Keratinocyte (primary cell): ENCODE results near the gene SPECC1L. TPM values are rescaled to one million over a fixed set of nuclear protein-coding genes. Genes with fewer than 3 reads are reported as not detected.

Source experiments
- DNase-seq: peaks from one replicate; pipeline ENCODE4 v3.0.0-alpha.2; 2011; ENCODE audit warnings: low read depth, missing footprints, low spot score
- FAIRE-seq: peaks from 2 replicates; lab custom pipeline; 2011; peaks lifted over from hg19 to GRCh38; lab: Jason Lieb, UNC
- H2AFZ ChIP-seq: 2 replicates; pipeline ENCODE4 v1.6.0; 2012; ENCODE audit warnings: low read length, control low read depth, inconsistent platforms; ENCODE audit not compliant: control insufficient read depth
- H3K27ac ChIP-seq: 2 replicates; pipeline ENCODE4 v1.5.1; 2011; ENCODE audit warnings: low read length; ENCODE audit not compliant: control insufficient read depth, insufficient read depth
- H3K27me3 ChIP-seq: 3 replicates; pipeline ENCODE4 v1.6.0; 2011; ENCODE audit warnings: low read length; ENCODE audit not compliant: control insufficient read depth, insufficient read depth; ENCODE audit errors: extremely low read depth
- H3K36me3 ChIP-seq, 2 experiments: 2 replicates in 1 of 2; 3 replicates in 1 of 2; pipeline ENCODE4 v1.5.1; 2011; ENCODE audit warnings: low read length in 2 of 2, mild to moderate bottlenecking in 1 of 2; ENCODE audit not compliant: control insufficient read depth in 2 of 2, insufficient read depth in 2 of 2; ENCODE audit errors: extremely low read depth in 1 of 2
- H3K4me1 ChIP-seq: 3 replicates; pipeline ENCODE4 v1.5.1; 2011; ENCODE audit warnings: low read length; ENCODE audit not compliant: control insufficient read depth, insufficient read depth; ENCODE audit errors: extremely low read depth
- H3K4me2 ChIP-seq: 3 replicates; pipeline ENCODE4 v1.6.0; 2011; ENCODE audit warnings: low read depth, low read length; ENCODE audit not compliant: control insufficient read depth, insufficient read depth; ENCODE audit errors: extremely low read depth
- H3K4me3 ChIP-seq, 3 experiments: fragments of 200-600 bp in 1 of 3; sonication (generic) in 1 of 3; 2 replicates in 2 of 3; 3 replicates in 1 of 3; pipeline ENCODE4 v1.5.1; 2011 to 2016; ENCODE audit warnings: low read length in 3 of 3, mild to moderate bottlenecking in 3 of 3, control low read depth in 2 of 3, inconsistent platforms in 1 of 3, low read depth in 1 of 3, mixed read lengths in 1 of 3, mixed run types in 1 of 3, moderate library complexity in 1 of 3; ENCODE audit not compliant: control insufficient read depth in 2 of 3, insufficient read depth in 2 of 3; ENCODE audit errors: extremely low read depth in 1 of 3
- H3K79me2 ChIP-seq: 2 replicates; pipeline ENCODE4 v1.6.0; 2012; ENCODE audit warnings: low read length; ENCODE audit not compliant: control insufficient read depth, insufficient read depth
- H3K9ac ChIP-seq: 3 replicates; pipeline ENCODE4 v1.6.0; 2011; ENCODE audit warnings: low read length; ENCODE audit not compliant: control insufficient read depth, insufficient read depth; ENCODE audit errors: extremely low read depth
- H3K9me1 ChIP-seq: 3 replicates; pipeline ENCODE4 v1.6.0; 2011; ENCODE audit warnings: low read length; ENCODE audit not compliant: control insufficient read depth, insufficient read depth; ENCODE audit errors: extremely low read depth
- H3K9me3 ChIP-seq: 2 replicates; pipeline ENCODE4 v1.5.1; 2012; ENCODE audit warnings: low read depth, low read length; ENCODE audit not compliant: control insufficient read depth
- H4K20me1 ChIP-seq: 3 replicates; pipeline ENCODE4 v1.6.0; 2011; ENCODE audit warnings: low read length; ENCODE audit not compliant: control insufficient read depth, insufficient read depth; ENCODE audit errors: extremely low read depth
- CTCF ChIP-seq, 3 experiments: IDR thresholded peaks in 1 of 3; conservative IDR thresholded peaks in 1 of 3; optimal IDR thresholded peaks in 1 of 3; 2 replicates in 2 of 3; 3 replicates in 1 of 3; pipeline versions ENCODE3 to v1.5.1; 2011; ENCODE audit warnings: low read length in 3 of 3, mild to moderate bottlenecking in 3 of 3, moderate library complexity in 2 of 3, control low read depth in 1 of 3, inconsistent platforms in 1 of 3; ENCODE audit not compliant: insufficient read depth in 2 of 3; ENCODE audit errors: extremely low read depth in 1 of 3
- EZH2 ChIP-seq: IDR thresholded peaks from one replicate; pipeline ENCODE4 v1.6.1; 2012; ENCODE audit warnings: inconsistent platforms, mild to moderate bottlenecking, low read length, moderate library complexity
- dilution Hi-C: fragments of 300-500 bp; cut with MboI; formaldehyde crosslinking; loops from one replicate; pipeline ENCODE4 v1.7.0; 2020; ENCODE audit warnings: low sequenced_read_pairs; ENCODE audit not compliant: extremely low pct_ligation_motif_present
- polyA plus RNA-seq, 5 experiments: library from polyadenylated mRNA; depleted of rRNA in 3 of 5; stranded (reverse) in 3 of 5; stranded (forward) in 1 of 5; unstranded in 1 of 5; fragments of >200 nt; gene quantifications; 1 replicate in 1 of 5; 2 replicates in 3 of 5; 3 replicates in 1 of 5; pipeline versions ENCODE4 v1.2.1 to v1.2.3, GENCODE V29; 2011 to 2012; ENCODE audit warnings: missing spikeins in 2 of 5, low read depth in 1 of 5, low replicate concordance in 1 of 5

SPECC1L gene
- polyA plus RNA-seq, 1 donor (not counting 4 experiments of a cell fraction or from before 2014, with no cell fraction given) = 19.3 TPM

- Histone ChIP-seq H3K79me2 (no peaks in the 10 kb centered on the region), H3K9ac (no peak within 1 kb of the TSS), H3K4me2 (no peak within 1 kb of the TSS), H3K27ac (no peak within 1 kb of the TSS), H3K9me3 (no peaks in the 10 kb centered on the region), H3K36me3 (no peaks in the 10 kb centered on the region), H3K4me3 (no peak within 1 kb of the TSS), H3K9me1 (no peaks in the 10 kb centered on the region), H2AFZ (no peak within 1 kb of the TSS), H3K4me1 (peaks cover 29% of the 10 kb centered on the region), H3K27me3 (peaks cover 37% of the 10 kb centered on the region), H4K20me1 (no peaks in the 10 kb centered on the region)
- DNase-seq (no peak), FAIRE-seq (no peak)
- TF ChIP-seq EZH2 = no peak
- TF ChIP-seq CTCF (optimal IDR thresholded peaks at IDR 0.05 in 1 of 3, IDR thresholded peaks at IDR 0.05 in 1 of 3, conservative IDR thresholded peaks at IDR 0.05 in 1 of 3; ENCODE audit: extremely low read depth in 1 of 3, insufficient read depth in 2 of 3, low read length in 3 of 3) = no peak
- dilution Hi-C loops = no loop called here
Observed at GRCh38 chr22:24427500-24428164, 157.0 kb downstream of the SPECC1L start, which contains the start of gene ADORA2A. ADORA2A (plus strand) TSS chr22:24427599; CDS start chr22:24433405, 5,806 bp downstream.

GRCh38 chr22:24428751-24429410 lies 158.2 kb downstream of the SPECC1L start:
- H3K9me3 ChIP-seq = no peaks in the 10 kb centered on the region
- no peaks in the 10 kb centered on the region for H3K9me1 ChIP-seq
- no peak overlapping the region for H3K4me3 ChIP-seq
- H4K20me1 ChIP-seq = no peaks in the 10 kb centered on the region
- no peak for TF ChIP-seq EZH2
- no peak for TF ChIP-seq CTCF (optimal IDR thresholded peaks at IDR 0.05 in 1 of 3, IDR thresholded peaks at IDR 0.05 in 1 of 3, conservative IDR thresholded peaks at IDR 0.05 in 1 of 3; ENCODE audit: extremely low read depth in 1 of 3, insufficient read depth in 2 of 3, low read length in 3 of 3)
- dilution Hi-C loops = no loop called here
- no peaks in the 10 kb centered on the region for H3K79me2 ChIP-seq
- H3K4me2 ChIP-seq = no peak overlapping the region
- DNase-seq = no peak
- H3K4me1 ChIP-seq = peaks cover 27% of the 10 kb centered on the region
- H3K27me3 ChIP-seq = peaks cover 37% of the 10 kb centered on the region
- no peak overlapping the region for H2AFZ ChIP-seq
- no peak for FAIRE-seq
- no peak overlapping the region for H3K9ac ChIP-seq
- H3K36me3 ChIP-seq = no peaks in the 10 kb centered on the region
- H3K27ac ChIP-seq = no peak overlapping the region
